ENCODE results near the gene TUBB6.

The TUBB6 gene

DNA sequence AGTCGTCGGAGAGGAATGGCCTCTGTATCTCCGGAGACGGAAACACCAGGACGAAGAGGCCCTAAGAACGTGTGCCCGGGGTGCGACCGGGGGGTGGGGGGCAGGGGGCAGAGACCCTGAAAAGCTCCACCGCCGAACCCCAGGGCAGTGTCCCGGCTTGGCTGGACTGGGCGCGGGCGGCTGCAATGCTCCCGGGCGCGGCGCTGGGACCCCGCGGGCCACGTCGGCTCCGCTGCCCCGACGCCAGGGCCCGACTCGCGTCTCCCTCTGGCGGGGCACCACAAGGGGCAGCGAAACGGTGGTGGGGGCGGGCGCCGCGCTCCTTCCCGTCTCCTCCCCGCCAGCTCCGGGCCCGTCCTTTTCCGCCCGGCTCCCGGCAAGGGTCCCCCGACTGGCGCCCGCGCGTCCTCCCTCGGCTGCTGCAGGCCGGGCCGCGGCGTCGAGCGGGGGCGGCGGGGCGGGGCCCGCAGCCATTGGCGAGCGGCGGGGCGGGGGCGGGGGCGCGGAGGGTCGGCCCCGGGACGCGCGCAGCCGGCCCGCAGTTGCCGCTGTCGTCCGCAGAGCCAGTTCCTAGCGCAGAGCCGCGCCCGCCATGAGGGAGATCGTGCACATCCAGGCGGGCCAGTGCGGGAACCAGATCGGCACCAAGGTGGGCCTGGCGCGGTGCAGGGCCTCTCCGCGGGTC is at the start of gene TUBB6:
Gene TUBB6, plus strand, starts transcription at position 541 of the 685 bp plus-strand sequence. Its CDS starts 52 bp downstream, at position 593.
- TF ChIP-seq, protein P1, sequence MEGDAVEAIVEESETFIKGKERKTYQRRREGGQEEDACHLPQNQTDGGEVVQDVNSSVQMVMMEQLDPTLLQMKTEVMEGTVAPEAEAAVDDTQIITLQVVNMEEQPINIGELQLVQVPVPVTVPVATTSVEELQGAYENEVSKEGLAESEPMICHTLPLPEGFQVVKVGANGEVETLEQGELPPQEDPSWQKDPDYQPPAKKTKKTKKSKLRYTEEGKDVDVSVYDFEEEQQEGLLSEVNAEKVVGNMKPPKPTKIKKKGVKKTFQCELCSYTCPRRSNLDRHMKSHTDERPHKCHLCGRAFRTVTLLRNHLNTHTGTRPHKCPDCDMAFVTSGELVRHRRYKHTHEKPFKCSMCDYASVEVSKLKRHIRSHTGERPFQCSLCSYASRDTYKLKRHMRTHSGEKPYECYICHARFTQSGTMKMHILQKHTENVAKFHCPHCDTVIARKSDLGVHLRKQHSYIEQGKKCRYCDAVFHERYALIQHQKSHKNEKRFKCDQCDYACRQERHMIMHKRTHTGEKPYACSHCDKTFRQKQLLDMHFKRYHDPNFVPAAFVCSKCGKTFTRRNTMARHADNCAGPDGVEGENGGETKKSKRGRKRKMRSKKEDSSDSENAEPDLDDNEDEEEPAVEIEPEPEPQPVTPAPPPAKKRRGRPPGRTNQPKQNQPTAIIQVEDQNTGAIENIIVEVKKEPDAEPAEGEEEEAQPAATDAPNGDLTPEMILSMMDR (IDR thresholded peaks at IDR 0.05), result no peak

DNA sequence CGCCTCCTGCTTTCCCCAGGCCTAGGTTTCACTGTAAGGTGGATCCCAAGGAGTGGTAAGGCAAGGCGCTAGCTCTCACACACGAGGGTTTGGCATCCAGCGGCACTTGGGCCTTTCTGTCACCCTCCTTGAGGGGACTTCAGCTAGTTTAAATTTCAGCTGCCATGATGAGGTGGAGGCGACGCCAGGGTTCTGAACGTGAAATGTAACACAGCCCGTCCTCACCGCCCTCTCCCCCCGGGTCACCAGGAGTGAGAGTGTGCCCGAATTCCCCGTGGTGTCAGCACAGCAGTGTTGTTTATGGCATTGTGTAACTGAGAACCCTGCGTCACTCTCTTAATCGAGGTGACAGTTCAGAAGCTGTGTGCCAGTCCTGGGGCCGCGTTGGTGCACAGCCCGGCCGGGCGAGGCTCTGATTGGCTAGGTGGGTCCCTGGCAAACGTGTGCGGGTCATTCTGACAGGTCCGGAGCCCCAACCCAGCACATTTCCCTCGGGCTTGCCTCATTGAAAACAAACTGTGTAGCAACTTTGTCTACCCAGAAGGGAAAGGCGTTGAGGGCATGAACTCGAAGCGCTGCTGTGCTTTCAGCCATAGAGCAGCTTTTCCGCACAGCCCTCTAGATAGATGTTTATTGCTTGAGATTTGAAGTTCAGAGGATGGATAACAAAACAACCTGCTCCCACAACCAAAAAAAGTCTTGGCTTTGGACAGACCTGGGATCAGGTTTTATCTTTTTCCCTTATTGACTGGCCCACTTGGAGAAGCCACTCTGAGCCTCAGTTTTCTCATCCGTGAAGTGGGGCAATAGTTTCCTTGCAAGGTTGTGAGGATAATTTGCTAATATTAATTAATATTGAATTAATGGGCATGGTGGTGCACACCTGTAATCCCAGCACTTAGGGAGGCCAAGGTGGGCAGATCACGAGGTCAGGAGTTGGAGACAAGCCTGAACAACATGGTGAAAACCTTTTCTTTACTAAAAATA is 49.0 kb upstream of the TUBB6 start:
- TF ChIP-seq, protein P1 (IDR thresholded peaks at IDR 0.05), result no peak

GRCh38 chr18:12262748-12263147 is 45.3 kb upstream of the TUBB6 start:
- TF ChIP-seq, protein P1 (IDR thresholded peaks at IDR 0.05), result no peak

DNA sequence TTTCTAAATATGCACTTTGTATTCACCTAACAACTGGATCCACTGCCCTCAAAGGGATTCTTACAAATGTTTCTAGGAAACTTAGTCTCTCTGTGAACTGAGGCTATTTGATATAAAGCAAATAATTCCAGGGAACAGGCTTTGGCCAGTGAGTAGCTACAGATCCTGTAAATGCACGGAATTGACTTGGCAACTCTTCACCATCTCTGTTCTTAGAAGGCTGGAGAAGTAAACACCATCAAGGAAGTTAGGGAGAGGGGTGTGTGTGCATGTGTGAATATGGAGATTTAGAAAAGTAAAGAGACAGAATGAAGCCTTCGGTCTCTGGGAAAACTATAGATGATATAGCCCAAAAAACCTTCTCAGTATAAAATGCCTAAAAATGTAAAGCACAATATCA is 43.2 kb upstream of the TUBB6 start:
- TF ChIP-seq, protein P1 (IDR thresholded peaks at IDR 0.05), result no peak

- TF ChIP-seq, protein P1 (IDR thresholded peaks at IDR 0.05), result peak; percentile 88
Observed at GRCh38 chr18:12271376-12272235, 36.4 kb upstream of the TUBB6 start.

DNA sequence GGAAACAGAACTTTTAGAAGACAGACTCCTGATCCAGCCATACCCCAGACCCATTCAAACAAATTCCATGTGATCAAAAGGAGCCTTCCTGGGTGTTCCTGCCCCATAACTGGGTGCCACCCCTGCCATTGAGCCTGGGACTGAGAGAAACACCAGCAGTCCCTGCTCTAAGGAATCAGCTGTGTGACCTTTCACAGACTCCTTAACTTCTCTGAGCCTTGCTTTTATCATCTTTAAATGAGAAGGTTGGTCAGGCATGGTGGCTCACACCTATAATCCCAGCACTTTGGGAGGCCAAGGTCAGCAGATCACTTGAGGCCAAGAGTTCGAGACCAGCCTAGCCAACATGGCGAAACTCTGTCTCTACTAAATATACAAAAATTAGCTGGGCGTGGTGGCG is 33.2 kb upstream of the TUBB6 start:
- TF ChIP-seq, protein P1 (IDR thresholded peaks at IDR 0.05), result no peak
